Activated CD8-positive, alpha-beta memory T cell treated with anti-CD3 and anti-CD28 coated beads for 48 hours (primary cell): ENCODE results near the gene SYNE3.

Experiments
- DNase-seq, 3 experiments: peaks; one replicate each; pipeline ENCODE4 v3.0.0-alpha.2; 2020; ENCODE audit warnings: low read depth in 2 of 3, low spot score in 2 of 3

SYNE3 gene

GRCh38 chr14:95489214-95490137 lies 27.0 kb downstream of the SYNE3 start:
- DNase-seq: no peak

GRCh38 chr14:95488376-95489213 lies 27.9 kb downstream of the SYNE3 start:
- no peak for DNase-seq

GRCh38 chr14:95487669-95488084 lies 28.8 kb downstream of the SYNE3 start:
- no peak for DNase-seq

GRCh38 chr14:95486875-95487668 lies 29.4 kb downstream of the SYNE3 start:
- DNase-seq: no peak

- no peak for DNase-seq
Observed at GRCh38 chr14:95485222-95485819, 31.1 kb downstream of the SYNE3 start.

GRCh38 chr14:95484296-95484695 lies 32.2 kb downstream of the SYNE3 start:
- DNase-seq: no peak

GRCh38 chr14:95483309-95484165 lies 32.9 kb downstream of the SYNE3 start:
- no peak for DNase-seq

GRCh38 chr14:95482627-95483308 lies 33.7 kb downstream of the SYNE3 start:
- no peak for DNase-seq

- no peak for DNase-seq
Observed at GRCh38 chr14:95481391-95482022, 34.9 kb downstream of the SYNE3 start.

- no peak for DNase-seq
Observed at GRCh38 chr14:95480887-95481226, 35.6 kb downstream of the SYNE3 start.

GRCh38 chr14:95480109-95480886 lies 36.2 kb downstream of the SYNE3 start:
- DNase-seq: peak; percentile 21 to 36 (median 31)

- DNase-seq: no peak
Observed at GRCh38 chr14:95479494-95479893, 37.0 kb downstream of the SYNE3 start.

- DNase-seq: no peak
Observed at GRCh38 chr14:95478818-95479217, 37.6 kb downstream of the SYNE3 start.

- DNase-seq: no peak
Observed at GRCh38 chr14:95478309-95478708, 38.1 kb downstream of the SYNE3 start.

- DNase-seq: no peak
Observed at GRCh38 chr14:95477411-95478269, 38.8 kb downstream of the SYNE3 start.

GRCh38 chr14:95476747-95477146 lies 39.7 kb downstream of the SYNE3 start:
- no peak for DNase-seq

- no peak for DNase-seq
Observed at GRCh38 chr14:95475540-95476240, 40.8 kb downstream of the SYNE3 start.
